Neuronal stem cell (in vitro differentiated cells): ENCODE results near the gene FARSB.

Experiments
- DNase-seq: peaks from one replicate; pipeline ENCODE4 v3.0.0-alpha.2; 2013; ENCODE audit warnings: low spot score
- H2AFZ ChIP-seq: one replicate; pipeline ENCODE4 v1.6.1; 2013; ENCODE audit warnings: mild to moderate bottlenecking, low read length, inconsistent platforms
- H2AK5ac ChIP-seq: 2 replicates; pipeline ENCODE4 v1.6.1; 2013; ENCODE audit warnings: low read depth, mild to moderate bottlenecking, inconsistent platforms, low read length, moderate library complexity, mixed read lengths
- H2BK120ac ChIP-seq: 2 replicates; pipeline ENCODE4 v1.6.1; 2013; ENCODE audit warnings: low read depth, mild to moderate bottlenecking, inconsistent platforms, low read length, moderate library complexity, mixed read lengths
- H2BK12ac ChIP-seq: one replicate; pipeline ENCODE4 v1.6.1; 2013; ENCODE audit warnings: low read length, inconsistent platforms
- H2BK15ac ChIP-seq: 2 replicates; pipeline ENCODE4 v1.6.1; 2013; ENCODE audit warnings: mild to moderate bottlenecking, low read length, inconsistent platforms, mixed read lengths
- H2BK5ac ChIP-seq: one replicate; pipeline ENCODE4 v1.6.1; 2013; ENCODE audit warnings: inconsistent platforms, mild to moderate bottlenecking, low read length, moderate library complexity
- H3K14ac ChIP-seq: one replicate; pipeline ENCODE4 v1.6.1; 2013; ENCODE audit warnings: low read length, inconsistent platforms
- H3K18ac ChIP-seq: 2 replicates; pipeline ENCODE4 v1.6.1; 2013; ENCODE audit warnings: low read length, inconsistent platforms
- H3K23ac ChIP-seq: 2 replicates; pipeline ENCODE4 v1.6.1; 2013; ENCODE audit warnings: low read depth, mild to moderate bottlenecking, mixed read lengths, low read length, inconsistent platforms; ENCODE audit not compliant: poor library complexity
- H3K27ac ChIP-seq: replicated peaks from 3 replicates; pipeline ENCODE4 v1.5.1; 2013; ENCODE audit warnings: low read length, inconsistent platforms
- H3K27me3 ChIP-seq, 3 experiments: 2 replicates each; pipeline ENCODE4 v1.6.1; 2013; ENCODE audit warnings: low read length in 3 of 3, mild to moderate bottlenecking in 2 of 3, inconsistent platforms in 1 of 3, low read depth in 1 of 3, mixed read lengths in 1 of 3, moderate library complexity in 1 of 3; ENCODE audit not compliant: control insufficient read depth in 3 of 3, insufficient read depth in 3 of 3
- H3K36me3 ChIP-seq, 2 donors: replicated peaks in 1 of 2; 2 replicates each; pipeline ENCODE4 v1.6.1; 2013; ENCODE audit warnings: low read length in 2 of 2; ENCODE audit not compliant: control insufficient read depth in 2 of 2, insufficient read depth in 2 of 2
- H3K4ac ChIP-seq: 2 replicates; pipeline ENCODE4 v1.6.1; 2013; ENCODE audit warnings: inconsistent platforms, mild to moderate bottlenecking, low read length, moderate library complexity
- H3K4me1 ChIP-seq, 2 donors: 1 replicate in 1 of 2; 2 replicates in 1 of 2; pipeline ENCODE4 v1.6.1; 2013; ENCODE audit warnings: low read length in 2 of 2, low read depth in 1 of 2; ENCODE audit not compliant: control insufficient read depth in 2 of 2, insufficient read depth in 1 of 2
- H3K4me2 ChIP-seq: one replicate; pipeline ENCODE4 v1.6.1; 2013; ENCODE audit warnings: mild to moderate bottlenecking, low read length, inconsistent platforms; ENCODE audit not compliant: insufficient read depth, poor library complexity, severe bottlenecking
- H3K4me3 ChIP-seq, 2 donors: 2 replicates each; pipeline ENCODE4 v1.5.1; 2013; ENCODE audit warnings: low read length in 2 of 2, mild to moderate bottlenecking in 2 of 2, inconsistent platforms in 1 of 2, moderate library complexity in 1 of 2
- H3K79me1 ChIP-seq: one replicate; pipeline ENCODE4 v1.6.1; 2013; ENCODE audit warnings: low read depth, mild to moderate bottlenecking, inconsistent platforms, low read length, moderate library complexity
- H3K9ac ChIP-seq: one replicate; pipeline ENCODE4 v1.6.1; 2013; ENCODE audit warnings: mild to moderate bottlenecking, low read depth, low read length, inconsistent platforms; ENCODE audit not compliant: poor library complexity
- H3K9me3 ChIP-seq, 2 donors: replicated peaks in 1 of 2; 2 replicates each; pipeline versions ENCODE3 to v1.6.1; 2013; ENCODE audit warnings: low read length in 2 of 2, mild to moderate bottlenecking in 2 of 2, inconsistent platforms in 1 of 2, low read depth in 1 of 2, mixed read lengths in 1 of 2, moderate library complexity in 1 of 2; ENCODE audit not compliant: control insufficient read depth in 2 of 2, insufficient read depth in 1 of 2
- H4K8ac ChIP-seq: one replicate; pipeline ENCODE4 v1.6.1; 2013; ENCODE audit warnings: low read depth, mild to moderate bottlenecking, inconsistent platforms, low read length, moderate library complexity
- H4K91ac ChIP-seq: one replicate; pipeline ENCODE4 v1.6.1; 2013; ENCODE audit warnings: low read length, low read depth, mild to moderate bottlenecking, inconsistent platforms; ENCODE audit not compliant: poor library complexity
- WGBS, 2 donors: extraction: QIAGEN DNeasy Blood & Tissue Kit; methylation state at CpG; one replicate each; pipeline ENCODE4 v1.1.7; 2013; ENCODE audit warnings: missing lambda C conversion rate in 2 of 2, mixed read lengths in 1 of 2; ENCODE audit not compliant: insufficient read length in 2 of 2, insufficient replicate concordance in 1 of 2; ENCODE audit errors: extremely low coverage in 2 of 2; 5-methylcytosine and 5-hydroxymethylcytosine counted together

FARSB gene

GRCh38 chr2:222668494-222669154 is 12.7 kb upstream of the FARSB start:
- no peak overlapping the region for H3K18ac ChIP-seq
- no peak overlapping the region for H2AFZ ChIP-seq
- no peak overlapping the region for H3K14ac ChIP-seq
- H3K36me3 ChIP-seq: no peaks in the 10 kb centered on the region
- no peak overlapping the region for H4K91ac ChIP-seq
- H3K9ac ChIP-seq: no peak overlapping the region
- H3K4me1 ChIP-seq: peaks cover 5 to 6% of the 10 kb centered on the region in 2 donors
- H3K23ac ChIP-seq: no peak overlapping the region
- H3K79me1 ChIP-seq: no peaks in the 10 kb centered on the region
- H3K4me3 ChIP-seq: no peak overlapping the region
- H2BK120ac ChIP-seq: no peak overlapping the region
- DNase-seq: no peak
- WGBS, 2 donors: no CpG with 5 or more reads among the region's 3 CpGs
- no peak overlapping the region for H4K8ac ChIP-seq
- H3K27ac ChIP-seq: no peak overlapping the region
- H2BK5ac ChIP-seq: no peak overlapping the region
- no peak overlapping the region for H2BK15ac ChIP-seq
- no peak overlapping the region for H3K4me2 ChIP-seq
- no peaks in the 10 kb centered on the region for H3K9me3 ChIP-seq
- H2AK5ac ChIP-seq: no peak overlapping the region
- no peak overlapping the region for H2BK12ac ChIP-seq
- H3K4ac ChIP-seq: no peak overlapping the region
- peaks cover 3 to 31% (median 23%) of the 10 kb centered on the region in 3 experiments for H3K27me3 ChIP-seq

- H2BK15ac ChIP-seq: no peak overlapping the region
- H2AFZ ChIP-seq: no peak overlapping the region
- H3K4me1 ChIP-seq: peaks cover 0 to 5% of the 10 kb centered on the region in 2 donors
- H2BK120ac ChIP-seq: no peak overlapping the region
- H2AK5ac ChIP-seq: no peak overlapping the region
- H3K4me2 ChIP-seq: no peak overlapping the region
- no CpG with 5 or more reads among the region's 3 CpGs for WGBS, 2 donors
- H3K4ac ChIP-seq: no peak overlapping the region
- no peak overlapping the region for H2BK5ac ChIP-seq
- H3K27me3 ChIP-seq: no peaks in the 10 kb centered on the region
- H3K79me1 ChIP-seq: no peaks in the 10 kb centered on the region
- H3K9me3 ChIP-seq: no peaks in the 10 kb centered on the region
- no peak overlapping the region for H3K18ac ChIP-seq
- no peak overlapping the region for H4K8ac ChIP-seq
- H3K4me3 ChIP-seq: no peak overlapping the region
- no peak overlapping the region for H3K23ac ChIP-seq
- no peak for DNase-seq
- no peak overlapping the region for H4K91ac ChIP-seq
- no peak overlapping the region for H3K27ac ChIP-seq
- H3K9ac ChIP-seq: no peak overlapping the region
- no peak overlapping the region for H3K14ac ChIP-seq
- H2BK12ac ChIP-seq: no peak overlapping the region
- H3K36me3 ChIP-seq: no peaks in the 10 kb centered on the region
These were observed 7.6 kb upstream of the FARSB start for GRCh38 chr2:222663479-222663878.

GRCh38 chr2:222656526-222657446 is 894 bp upstream of the FARSB start:
- Histone ChIP-seq H3K9me3 (no peaks in the 10 kb centered on the region), H4K8ac (no peak overlapping the region), H3K18ac (no peak overlapping the region), H3K79me1 (peaks cover 6% of the 10 kb centered on the region), H3K4me2 (peak overlapping the region; percentile 53), H2AK5ac (no peak overlapping the region), H2BK5ac (no peak overlapping the region), H4K91ac (no peak overlapping the region), H2BK12ac (no peak overlapping the region), H2AFZ (peak overlapping the region; percentile 87), H3K27ac (no peak overlapping the region), H2BK120ac (no peak overlapping the region), H3K4ac (no peak overlapping the region), H2BK15ac (no peak overlapping the region), H3K23ac (no peak overlapping the region), H3K4me3 (peak overlapping the region; percentile 79 to 81), H3K4me1 (peaks cover 0 to 2% of the 10 kb centered on the region in 2 donors), H3K9ac (peak overlapping the region; percentile 44), H3K27me3 (no peaks in the 10 kb centered on the region), H3K14ac (no peak overlapping the region), H3K36me3 (peaks cover 0 to 6% of the 10 kb centered on the region in 2 donors)
- no peak for DNase-seq
- WGBS, 2 donors: no CpG with 5 or more reads among the region's 13 CpGs

- Histone ChIP-seq H2BK5ac (no peak overlapping the region), H3K4me1 (peaks cover 0 to 2% of the 10 kb centered on the region in 2 donors), H3K9ac (no peak overlapping the region), H3K4me3 (no peak overlapping the region), H2BK15ac (no peak overlapping the region), H3K14ac (no peak overlapping the region), H3K79me1 (peaks cover 6% of the 10 kb centered on the region), H2BK120ac (no peak overlapping the region), H3K27me3 (no peaks in the 10 kb centered on the region), H2AFZ (no peak overlapping the region), H2AK5ac (no peak overlapping the region), H2BK12ac (no peak overlapping the region), H4K8ac (no peak overlapping the region), H3K23ac (no peak overlapping the region), H3K36me3 (peaks cover 3 to 16% of the 10 kb centered on the region in 2 donors), H3K4me2 (no peak overlapping the region), H4K91ac (no peak overlapping the region), H3K4ac (no peak overlapping the region), H3K9me3 (no peaks in the 10 kb centered on the region), H3K18ac (no peak overlapping the region), H3K27ac (no peak overlapping the region)
- DNase-seq: no peak
These were observed 2.6 kb downstream of the FARSB start for GRCh38 chr2:222653280-222653679.
